ENCODE data around the gene SEPTIN5. TPM values are rescaled to one million over a fixed set of nuclear protein-coding genes. Genes with fewer than 3 reads are reported as not detected.

Gene SEPTIN5
- total and polyA plus RNA-seq, 9 of the 15 experiments (the other 6 are each of a cell fraction or from before 2014, with no cell fraction given): 0.03 to 195 (median 119) TPM

DNA sequence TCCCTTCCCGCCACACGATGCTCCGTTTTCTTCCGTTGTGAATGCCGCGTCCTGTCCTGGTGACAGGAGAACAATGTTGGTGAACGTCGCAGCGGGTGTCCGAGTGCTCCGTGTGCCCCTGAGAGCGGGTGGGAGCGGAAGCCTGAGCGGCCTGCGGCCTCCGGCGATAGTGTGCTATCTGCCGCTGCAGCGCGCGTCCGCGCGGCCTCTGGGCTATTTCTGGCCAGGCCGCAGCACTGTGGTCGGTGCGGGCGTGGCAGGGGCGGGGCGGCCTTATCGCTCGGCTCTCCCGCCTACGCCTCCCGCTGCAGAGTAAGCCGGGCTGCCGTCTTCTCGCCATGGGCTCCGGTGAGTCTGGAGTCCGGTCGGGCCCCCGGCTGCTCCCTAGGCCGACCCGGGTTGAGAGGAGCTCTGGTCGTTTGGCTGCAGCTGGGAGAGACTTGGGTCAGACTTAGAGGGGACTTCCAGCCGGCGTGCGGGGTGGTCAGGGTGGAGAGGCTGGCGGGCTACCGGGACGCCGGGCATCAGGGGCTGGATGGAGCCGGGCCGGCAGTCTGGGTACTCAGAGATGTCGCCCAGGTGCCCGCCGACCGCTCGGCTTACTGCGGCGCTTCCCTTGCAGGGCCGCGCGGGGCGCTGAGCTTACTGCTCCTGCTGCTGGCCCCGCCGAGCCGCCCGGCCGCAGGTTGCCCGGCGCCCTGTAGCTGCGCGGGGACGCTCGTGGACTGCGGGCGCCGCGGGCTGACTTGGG, 9.1 kb downstream of the SEPTIN5 start, which contains the start of gene GP1BB (continued):
- peak; percentile 100 for TF ChIP-seq KLF1 (tag; IDR thresholded peaks at IDR 0.05)
- TF ChIP-seq SRSF3 (IDR thresholded peaks at IDR 0.05; ENCODE audit: insufficient read depth, low read length): no peak
- no peak for TF ChIP-seq ZKSCAN8 (CRISPR knock-in tag; IDR thresholded peaks at IDR 0.05)
- TF ChIP-seq GABPB2 (CRISPR knock-in tag; conservative IDR thresholded peaks at IDR 0.05): peak; percentile 91
- TF ChIP-seq TRIM28 (IDR thresholded peaks at IDR 0.05): peak; percentile 96
- peak; percentile 89 for TF ChIP-seq GTF2F1 (IDR thresholded peaks at IDR 0.05; ENCODE audit: low read depth, low read length)
- no peak for TF ChIP-seq RBM39 (optimal IDR thresholded peaks at IDR 0.05; ENCODE audit: low read depth, low read length)
- TF ChIP-seq SMARCA4 (IDR thresholded peaks at IDR 0.05): no peak
- TF ChIP-seq CBX2 (IDR thresholded peaks at IDR 0.05; ENCODE audit: insufficient read depth, low read length, poor library complexity, severe bottlenecking): no peak
- TF ChIP-seq TAF7 (tag; IDR thresholded peaks at IDR 0.05): peak; percentile 57; the same call in 1 of the 2 replicates
- peak; percentile 99 for TF ChIP-seq NEUROD1 (IDR thresholded peaks at IDR 0.05; ENCODE audit: borderline replicate concordance, low read depth, low read length, partially characterized antibody)
- TF ChIP-seq RBBP5 (IDR thresholded peaks at IDR 0.05; ENCODE audit: borderline replicate concordance, insufficient read depth, low read length, poor library complexity, severe bottlenecking): peak; percentile 99
- peak; percentile 61; the same call in 1 of the 2 replicates for TF ChIP-seq KHSRP (IDR thresholded peaks at IDR 0.05)
- TF ChIP-seq SPI1 (IDR thresholded peaks at IDR 0.05; ENCODE audit: borderline replicate concordance, low read depth, low read length): peak; percentile 70
- no peak for TF ChIP-seq ZNF311 (CRISPR knock-in tag; IDR thresholded peaks at IDR 0.05)
- TF ChIP-seq ZNF384 (IDR thresholded peaks at IDR 0.05; ENCODE audit: low read depth, low read length): peak; percentile 64
- peak in 1 of 2 experiments; percentile 92; a peak in 2 of 4 replicates for TF ChIP-seq SIN3A (IDR thresholded peaks at IDR 0.05; ENCODE audit: borderline replicate concordance in 2 of 2, control insufficient read depth in 1 of 2, low read depth in 2 of 2, low read length in 2 of 2)
- peak in 1 of 3 experiments; percentile 94 for TF ChIP-seq YY1 (IDR thresholded peaks at IDR 0.05; ENCODE audit: borderline replicate concordance in 1 of 3, control insufficient read depth in 1 of 3, extremely low read depth in 1 of 3, insufficient read depth in 3 of 3, insufficient read length in 1 of 3, insufficient replicate concordance in 2 of 3, low read depth in 1 of 3, low read length in 2 of 3)
- TF ChIP-seq SREBF1 (IDR thresholded peaks at IDR 0.05; ENCODE audit: borderline replicate concordance, low read depth, low read length): 0 out of 2 replicates have a peak, but pooled peaks have one; percentile 4
- TF ChIP-seq RFX7 (CRISPR knock-in tag; IDR thresholded peaks at IDR 0.05): peak; percentile 87; the same call in 1 of the 2 replicates
- TF ChIP-seq PHF20 (IDR thresholded peaks at IDR 0.05; ENCODE audit: partially characterized antibody): peak; percentile 97
- TF ChIP-seq POLR2AphosphoS2 (IDR thresholded peaks at IDR 0.05; ENCODE audit: low read length): peak; percentile 97
- TF ChIP-seq, protein P1, sequence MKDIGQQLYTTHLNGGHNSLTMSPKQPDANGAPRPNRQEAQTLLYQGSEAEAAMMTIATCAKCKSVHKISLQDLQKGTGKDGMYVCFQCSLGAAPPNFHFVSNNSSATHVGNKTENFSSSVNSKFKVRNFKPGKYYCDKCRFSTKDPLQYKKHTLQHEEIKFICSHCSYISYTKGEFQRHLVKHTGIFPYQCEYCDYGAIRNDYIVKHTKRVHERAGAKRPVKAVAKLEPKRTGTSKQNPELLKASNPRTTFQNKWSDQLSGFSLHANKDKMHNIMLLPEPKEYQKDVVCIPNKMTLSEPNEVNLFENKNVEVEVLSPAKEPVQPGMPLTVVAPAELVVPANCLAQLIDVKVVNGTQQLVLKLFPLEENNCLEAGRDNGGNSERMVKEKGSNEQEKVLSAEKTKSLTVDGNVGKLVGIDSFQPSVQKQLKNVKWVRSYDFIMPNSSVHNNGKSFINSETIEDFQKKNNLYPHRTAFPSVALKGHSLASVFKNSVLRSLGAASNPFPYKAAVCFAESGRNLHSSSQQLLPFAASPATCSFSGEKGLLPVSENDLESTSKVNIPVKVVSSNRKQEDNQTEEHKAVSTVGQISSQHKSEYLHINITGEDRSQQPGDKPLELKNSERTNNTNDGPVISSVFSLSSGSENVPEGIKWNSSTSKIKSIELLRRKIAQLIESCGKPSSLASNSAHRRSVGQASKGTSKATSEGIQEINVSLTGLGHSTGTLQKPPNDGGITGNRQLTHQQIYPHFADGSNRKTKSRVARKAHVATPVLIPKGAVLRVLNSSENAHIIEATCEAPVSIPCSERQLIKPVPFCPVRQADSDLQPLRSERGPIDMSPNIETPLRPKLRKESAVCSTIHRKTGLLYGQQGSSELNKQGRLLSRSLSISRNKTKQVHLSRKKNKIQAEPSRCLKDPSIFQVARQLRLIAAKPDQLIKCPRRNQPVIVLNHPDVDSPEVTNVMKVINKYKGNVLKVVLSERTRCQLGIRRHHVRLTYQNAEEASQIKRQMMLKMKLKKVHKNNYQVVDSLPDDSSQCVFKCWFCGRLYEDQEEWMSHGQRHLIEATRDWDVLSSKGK (CRISPR knock-in tag; IDR thresholded peaks at IDR 0.05): no peak
- TF ChIP-seq EP300 (IDR thresholded peaks at IDR 0.05; ENCODE audit: low read length): peak; percentile 99
- peak; percentile 92; the same call in 1 of the 2 replicates for TF ChIP-seq CC2D1A (IDR thresholded peaks at IDR 0.05)
